Fibroblast of villous mesenchyme (primary cell): ENCODE results near the gene CPM. TPM values are rescaled to one million over a fixed set of nuclear protein-coding genes. Genes with fewer than 3 reads are reported as not detected.
"Not testable (repeated sequence)": the region's sequence is repeated elsewhere in the genome, so short reads cannot be mapped to it uniquely, and the experiment has no call there.

ENCODE experiments used
- DNase-seq: peaks from one replicate; pipeline ENCODE4 v3.0.0-alpha.2; 2010; ENCODE audit warnings: low read depth
- H3K4me3 ChIP-seq: 2 replicates; pipeline ENCODE4 v1.5.1; 2011; ENCODE audit warnings: low read depth, mild to moderate bottlenecking, low read length
- total RNA-seq: library from RNA; depleted of rRNA; stranded (reverse); fragments of >200 nt; gene quantifications from 2 replicates; pipeline ENCODE4 v1.2.3, GENCODE V29; 2012
- TF ChIP-seq, protein P1 (sequence below): IDR thresholded peaks from 2 replicates; pipeline ENCODE4 v1.5.1; 2012; ENCODE audit warnings: low read depth, mild to moderate bottlenecking, low read length; ENCODE audit not compliant: insufficient read depth

CPM gene
- total RNA-seq, 1 donor = 23.3 TPM

DNA sequence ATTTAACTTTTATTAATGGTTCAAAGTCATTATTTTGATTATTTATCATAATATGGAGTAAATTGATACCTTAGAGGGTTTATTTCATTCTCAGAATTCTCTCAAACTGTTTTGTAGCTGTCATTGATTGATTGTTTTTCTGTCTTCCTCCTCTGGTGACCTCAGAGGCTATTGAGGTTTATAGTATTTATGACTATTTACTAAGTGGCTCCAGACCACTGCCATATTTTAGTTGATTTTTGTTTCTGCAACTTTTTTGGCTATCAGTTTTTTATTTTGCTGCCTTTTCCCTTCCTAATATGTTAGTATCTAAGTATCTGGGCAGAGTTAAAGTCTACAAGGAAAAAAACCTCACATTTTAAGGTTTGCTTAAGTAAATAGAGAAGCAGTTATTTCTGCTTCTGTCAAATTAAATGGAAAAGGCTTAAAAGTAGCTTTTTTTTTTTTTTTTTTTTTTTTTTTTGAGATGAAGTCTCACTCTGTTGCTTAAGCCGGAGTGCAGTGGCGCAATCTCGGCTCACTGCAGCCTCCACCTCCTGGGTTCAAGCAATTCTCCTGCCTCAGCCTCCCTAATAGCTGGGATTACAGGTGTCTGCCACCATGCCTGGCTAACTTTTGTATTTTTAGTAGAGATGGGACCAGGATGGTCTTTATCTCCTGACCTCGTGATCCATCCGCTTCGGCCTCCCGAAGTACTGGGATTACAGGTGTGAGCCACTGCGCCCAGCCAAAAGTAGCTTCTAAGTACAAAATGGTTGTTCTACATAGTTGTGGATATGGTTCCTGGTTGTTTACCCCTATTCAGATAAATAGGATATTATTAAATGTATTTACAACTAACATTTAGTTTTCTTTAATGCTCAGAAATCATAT lies 116.8 kb downstream of the CPM start:
- no peak for DNase-seq
- no peak overlapping the region for H3K4me3 ChIP-seq
- TF ChIP-seq, protein P1, sequence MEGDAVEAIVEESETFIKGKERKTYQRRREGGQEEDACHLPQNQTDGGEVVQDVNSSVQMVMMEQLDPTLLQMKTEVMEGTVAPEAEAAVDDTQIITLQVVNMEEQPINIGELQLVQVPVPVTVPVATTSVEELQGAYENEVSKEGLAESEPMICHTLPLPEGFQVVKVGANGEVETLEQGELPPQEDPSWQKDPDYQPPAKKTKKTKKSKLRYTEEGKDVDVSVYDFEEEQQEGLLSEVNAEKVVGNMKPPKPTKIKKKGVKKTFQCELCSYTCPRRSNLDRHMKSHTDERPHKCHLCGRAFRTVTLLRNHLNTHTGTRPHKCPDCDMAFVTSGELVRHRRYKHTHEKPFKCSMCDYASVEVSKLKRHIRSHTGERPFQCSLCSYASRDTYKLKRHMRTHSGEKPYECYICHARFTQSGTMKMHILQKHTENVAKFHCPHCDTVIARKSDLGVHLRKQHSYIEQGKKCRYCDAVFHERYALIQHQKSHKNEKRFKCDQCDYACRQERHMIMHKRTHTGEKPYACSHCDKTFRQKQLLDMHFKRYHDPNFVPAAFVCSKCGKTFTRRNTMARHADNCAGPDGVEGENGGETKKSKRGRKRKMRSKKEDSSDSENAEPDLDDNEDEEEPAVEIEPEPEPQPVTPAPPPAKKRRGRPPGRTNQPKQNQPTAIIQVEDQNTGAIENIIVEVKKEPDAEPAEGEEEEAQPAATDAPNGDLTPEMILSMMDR = no peak

DNA sequence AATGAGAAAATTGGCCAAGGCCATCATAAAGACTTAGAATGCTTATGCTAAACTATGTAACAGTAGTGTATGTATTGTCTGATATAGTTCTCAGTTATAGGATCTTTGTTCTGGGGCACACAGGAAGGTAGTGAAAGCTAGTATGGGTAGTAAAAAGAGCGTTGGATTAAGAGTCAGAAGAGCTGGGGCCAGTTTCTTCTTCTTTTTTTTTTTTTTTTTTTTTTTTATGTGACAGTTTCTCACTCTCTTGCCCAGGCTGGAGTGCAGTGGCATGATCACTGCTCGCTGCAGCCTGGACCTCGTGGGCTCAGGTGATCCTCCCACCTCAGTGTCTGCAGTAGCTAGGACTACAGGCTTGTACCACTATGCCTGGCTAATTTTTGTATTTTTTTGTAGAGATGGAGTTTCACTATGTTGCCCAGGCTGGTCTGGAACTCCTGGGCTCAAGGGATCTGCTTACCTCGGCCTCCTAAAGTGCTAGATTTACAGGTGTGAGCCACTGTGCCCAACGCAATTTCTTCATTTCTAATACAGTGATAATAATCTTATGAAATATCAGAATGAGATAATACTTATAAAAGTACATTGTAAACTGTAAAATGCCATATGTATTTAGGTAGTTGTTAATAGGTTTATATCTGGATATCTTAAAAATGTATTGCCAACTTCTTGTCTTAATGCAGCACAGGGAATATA lies 117.6 kb downstream of the CPM start:
- H3K4me3 ChIP-seq = no peak overlapping the region
- no peak for DNase-seq
- TF ChIP-seq, protein P1 = no peak

DNA sequence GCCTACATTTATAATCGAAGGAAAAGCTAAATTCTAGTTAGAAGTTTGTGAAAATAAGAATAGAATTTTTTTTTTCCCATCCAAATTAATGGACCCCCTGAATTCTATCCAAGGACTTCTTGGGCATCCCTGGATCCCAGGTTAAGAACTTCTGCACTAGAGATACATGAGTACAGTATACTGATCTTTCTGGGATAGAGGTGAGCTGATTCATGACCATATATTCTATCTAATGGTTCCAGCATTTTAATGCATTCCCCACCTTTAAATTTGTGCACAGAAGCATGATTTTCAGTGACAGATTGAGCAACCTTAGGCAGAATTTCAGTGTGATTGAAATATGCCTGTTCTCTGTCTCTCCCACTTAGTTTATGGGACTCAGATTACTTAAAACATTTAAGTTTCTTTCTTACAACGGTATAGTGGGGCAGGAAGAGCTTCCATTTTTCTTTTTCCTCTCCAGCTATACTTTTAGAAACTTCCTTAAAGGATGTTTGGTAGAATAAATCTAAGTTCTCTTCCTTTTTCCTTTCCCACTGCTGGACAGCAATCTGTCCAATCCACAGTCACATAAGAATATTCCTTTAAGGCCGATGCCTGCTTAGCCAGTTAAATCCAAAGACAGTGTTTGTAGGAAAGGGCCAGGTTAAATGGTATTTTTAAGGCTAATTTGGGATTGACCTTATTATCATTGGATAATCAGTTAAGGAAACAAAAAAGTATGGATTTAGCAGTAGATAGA lies 118.3 kb downstream of the CPM start:
- peak overlapping the region; percentile 2 for H3K4me3 ChIP-seq
- TF ChIP-seq, protein P1 = no peak

DNA sequence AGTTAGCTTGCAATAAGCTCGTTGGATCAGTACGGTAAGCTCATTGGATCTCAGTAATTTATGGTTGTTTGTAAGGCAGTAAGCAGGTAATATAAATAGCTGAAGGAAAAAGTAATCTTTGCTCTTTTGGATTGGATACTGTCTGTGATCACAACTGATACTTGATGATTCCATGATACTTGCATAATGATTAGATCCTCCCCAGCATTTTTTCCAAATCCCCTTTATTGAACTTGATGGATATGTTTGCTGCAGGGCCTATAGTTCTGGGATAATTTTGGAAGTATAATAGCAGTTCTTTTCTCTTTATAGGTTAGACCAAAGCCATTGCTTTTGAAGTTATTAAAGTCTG lies 119.8 kb downstream of the CPM start:
- no peak for DNase-seq
- TF ChIP-seq, protein P1 = no peak
- peak overlapping the region; percentile 41 for H3K4me3 ChIP-seq

More for the DNA sequence above, 118.3 kb downstream of the CPM start:
- no peak for DNase-seq

DNA sequence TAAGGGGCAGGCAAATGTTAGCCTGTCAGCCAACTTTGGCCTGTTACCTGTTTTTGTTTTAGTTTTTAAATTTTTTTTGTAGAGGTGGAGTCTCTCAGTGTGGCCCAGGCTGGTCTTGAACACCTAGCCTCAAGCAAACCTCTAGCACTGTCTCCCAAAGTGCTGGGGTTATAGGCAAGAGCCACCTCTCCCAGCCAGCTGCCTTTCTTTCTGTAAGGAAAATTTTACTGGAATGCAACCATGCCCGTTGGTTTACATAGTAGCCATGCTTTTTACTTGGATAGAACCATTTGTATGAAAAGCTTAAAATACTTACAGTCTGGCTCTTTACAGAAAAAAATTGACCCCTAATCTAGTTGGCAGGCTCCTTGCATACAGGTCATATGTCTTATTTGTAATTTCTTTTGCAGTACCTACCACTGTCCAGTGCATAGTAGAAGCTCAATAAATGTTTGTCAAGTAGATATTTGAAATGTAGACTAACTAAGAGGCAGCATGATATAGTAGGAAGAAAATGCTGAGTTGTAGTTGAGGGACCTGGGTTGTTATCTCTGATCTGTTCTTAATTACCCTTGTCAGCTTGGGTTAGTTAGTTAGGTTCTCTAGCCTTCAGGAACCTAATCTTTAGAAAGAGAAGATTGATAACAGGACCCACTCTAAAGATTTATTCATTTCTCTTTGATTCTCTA lies 120.3 kb downstream of the CPM start:
- TF ChIP-seq, protein P1 = no peak
- peak overlapping the region; percentile 41 for H3K4me3 ChIP-seq
- DNase-seq = no peak

DNA sequence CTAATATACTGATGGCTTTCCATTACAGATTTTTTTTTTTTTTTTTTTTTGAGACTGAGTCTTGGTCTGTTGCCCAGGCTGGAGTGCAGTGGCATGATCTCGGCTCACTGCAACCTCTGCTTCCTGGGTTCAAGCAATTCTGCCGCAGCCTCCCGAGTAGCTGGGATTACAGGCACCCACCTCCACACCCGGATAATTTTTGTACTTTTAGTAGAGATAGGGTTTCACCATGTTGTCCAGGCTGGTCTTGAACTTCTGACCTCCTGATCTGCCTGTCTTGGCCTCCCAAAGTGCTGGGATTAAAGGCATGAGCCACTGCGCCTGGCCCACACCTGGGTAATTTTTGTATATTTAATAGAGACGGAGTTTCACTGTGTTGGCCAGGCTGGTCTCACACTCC lies 121.4 kb downstream of the CPM start:
- peak overlapping the region; percentile 95 for H3K4me3 ChIP-seq
- not testable (repeated sequence) for DNase-seq

DNA sequence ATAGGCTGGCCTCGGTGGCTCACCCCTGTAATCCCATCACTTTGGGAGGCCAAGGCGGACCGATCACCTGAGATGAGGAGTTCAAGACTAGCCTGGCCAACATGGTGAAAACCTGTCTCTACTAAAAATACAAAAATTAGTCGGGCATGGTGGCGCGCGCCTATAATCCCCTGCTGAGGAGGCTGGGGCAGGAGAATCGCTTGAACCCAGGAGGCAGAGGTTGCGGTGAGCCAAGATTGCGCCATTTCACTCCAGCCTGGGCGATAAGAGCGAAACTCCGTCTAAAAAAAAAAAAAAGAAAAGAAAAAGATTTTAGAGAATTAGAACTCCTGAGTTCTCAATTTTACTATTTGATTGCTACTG lies 123.0 kb downstream of the CPM start:
- DNase-seq = not testable (repeated sequence)
- H3K4me3 ChIP-seq = peak overlapping the region; percentile 95
